Activated B cell treated with CpG ODN at 0.5 μM for 24 hours (primary cell): ENCODE results near the gene ACBD6. TPM values are rescaled to one million over a fixed set of nuclear protein-coding genes. Genes with fewer than 3 reads are reported as not detected.

Source experiments
- ATAC-seq: fragments of 200-7000 bp; cut with Tn5 transposase; one replicate; pipeline ENCODE4 v1.10.0; 2021; ENCODE audit warnings: low read depth, mild to moderate bottlenecking, moderate library complexity
- CTCF ChIA-PET: fragments of 350-600 bp; sonication (Branson Sonifier 250); formaldehyde crosslinking; loops from one replicate; lab custom pipeline; 2021; ENCODE audit warnings: antibody characterized with exemption; lab: Charles Lee
- POLR2A ChIA-PET: fragments of 350-600 bp; sonication (Branson Sonifier 250); formaldehyde crosslinking; loops from one replicate; lab custom pipeline; 2021; ENCODE audit warnings: antibody characterized with exemption; lab: Charles Lee
- DNase-seq: peaks from one replicate; pipeline ENCODE4 v3.0.0; 2022
- H3K27ac Mint-ChIP-seq: one replicate; pipeline ENCODE4 v1.8.0; 2020; ENCODE audit warnings: mixed read lengths
- H3K27me3 Mint-ChIP-seq: one replicate; pipeline ENCODE4 v1.8.0; 2021; ENCODE audit warnings: mixed read lengths
- H3K36me3 Mint-ChIP-seq: one replicate; pipeline ENCODE4 v1.8.0; 2021; ENCODE audit warnings: low read depth, mixed read lengths
- H3K4me1 Mint-ChIP-seq: one replicate; pipeline ENCODE4 v1.8.0; 2021; ENCODE audit warnings: mixed read lengths
- H3K4me3 Mint-ChIP-seq: one replicate; pipeline ENCODE4 v1.8.0; 2020; ENCODE audit warnings: mild to moderate bottlenecking, mixed read lengths
- H3K9me3 Mint-ChIP-seq: one replicate; pipeline ENCODE4 v1.8.0; 2020; ENCODE audit warnings: mixed read lengths
- CTCF ChIP-seq: fragments of 200-600 bp; IDR thresholded peaks from one replicate; pipeline ENCODE4 v1.8.0; 2022; ENCODE audit warnings: antibody characterized with exemption, mild to moderate bottlenecking
- intact Hi-C: fragments of 100-400 bp; cut with micrococcal nuclease; formaldehyde crosslinking; loops from one replicate; pipeline ENCODE4 v1.15.1; 2024
- total RNA-seq: library from RNA; stranded (reverse); gene quantifications from 2 replicates; pipeline ENCODE4 v1.2.3, GENCODE V29; 2022

The ACBD6 gene
- total RNA-seq, 1 donor from 2014 or later, result 61.5 TPM

DNA sequence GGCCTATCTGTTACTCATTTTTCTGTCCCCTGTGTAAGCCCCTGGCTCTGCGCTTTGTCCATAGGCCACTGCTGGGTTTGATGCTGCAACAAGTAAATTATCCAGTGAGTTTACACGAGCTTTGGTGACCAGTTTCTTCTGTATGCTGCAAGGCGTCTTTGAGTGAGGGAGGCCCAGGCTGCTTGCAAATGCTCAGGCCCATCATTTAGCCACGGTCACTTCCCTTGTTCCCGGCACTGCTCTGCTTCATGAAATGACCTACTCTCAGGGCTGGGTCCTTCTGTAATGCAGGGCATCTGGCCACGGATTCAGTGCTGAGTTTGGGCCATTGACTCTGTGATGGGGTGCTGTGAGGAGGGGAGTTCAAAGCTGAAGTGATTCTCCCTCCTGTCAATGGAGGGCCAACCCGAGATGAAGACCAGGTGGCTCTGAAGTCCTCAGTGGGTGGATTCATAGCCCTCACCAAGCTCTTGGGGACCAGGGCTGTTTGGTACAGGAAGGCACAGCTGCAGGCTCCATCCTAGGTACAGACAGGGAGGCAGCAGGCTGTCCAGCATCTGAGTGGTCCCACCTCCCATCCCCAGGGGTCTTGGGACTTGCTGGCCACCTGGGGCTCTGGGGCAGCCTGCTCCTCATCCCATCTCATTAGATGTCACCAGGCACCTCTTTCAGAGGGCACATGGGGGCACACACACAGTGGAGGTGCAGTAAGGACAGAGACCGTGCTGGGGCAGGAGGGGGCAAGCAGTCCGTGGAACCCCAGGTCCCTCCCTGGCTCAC, 250.7 kb downstream of the ACBD6 start:
- Mint-ChIP-seq H3K36me3 (no peaks in the 10 kb centered on the region), H3K27ac (no peak overlapping the region), H3K4me3 (no peak overlapping the region), H3K4me1 (no peaks in the 10 kb centered on the region), H3K27me3 (peaks cover 38% of the 10 kb centered on the region), H3K9me3 (no peaks in the 10 kb centered on the region)
- ChIA-PET CTCF (interaction anchor here (0.6 kb wide), 1 partner anchor 159 kb away, joined by 3 read pairs; no protein-coding TSS in a partner anchor), POLR2A (no interaction called here)
- TF ChIP-seq CTCF, result no peak
- DNase-seq, result no peak
- intact Hi-C loops, result loop anchor here (1.0 to 2.0 kb wide), 3 partner anchors 165 to 231 kb away; no protein-coding TSS in a partner anchor
- no peak for ATAC-seq

DNA sequence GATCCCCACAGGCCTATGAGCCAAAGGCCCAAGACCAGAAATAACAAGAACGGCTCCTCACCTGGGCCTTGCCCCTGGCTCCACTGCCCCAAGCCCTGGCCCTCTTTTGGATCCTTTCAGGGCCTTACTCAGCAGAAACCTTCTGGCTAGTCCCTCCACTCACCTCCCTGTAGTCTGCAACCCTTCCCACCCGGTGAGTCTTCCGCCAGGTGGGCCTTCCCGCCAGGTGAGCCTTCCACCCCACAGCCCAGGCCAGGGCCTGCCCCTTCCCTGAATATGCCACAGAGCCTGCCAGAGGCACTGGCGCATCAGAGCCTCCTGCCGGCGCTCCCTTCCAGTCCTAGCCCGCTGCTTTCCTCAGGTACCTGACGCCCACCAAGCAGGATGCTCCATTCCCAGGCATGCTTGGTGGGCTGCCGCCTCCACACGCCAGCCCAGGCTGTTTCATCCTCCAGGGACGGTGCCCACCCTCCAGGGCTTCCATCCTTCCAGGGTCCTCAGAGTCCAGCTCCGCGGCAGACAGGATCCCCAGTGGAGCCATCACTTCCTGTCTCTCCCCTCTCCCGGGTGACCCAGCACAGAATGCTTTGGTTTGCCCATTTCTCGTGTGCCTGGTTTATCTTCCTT, 251.4 kb downstream of the ACBD6 start:
- no peaks in the 10 kb centered on the region for H3K4me1 Mint-ChIP-seq
- CTCF ChIA-PET, result interaction anchor here (0.6 kb wide), 1 partner anchor 160 kb away, joined by 3 read pairs; no protein-coding TSS in a partner anchor
- no peak for TF ChIP-seq CTCF
- H3K27ac Mint-ChIP-seq, result no peak overlapping the region
- POLR2A ChIA-PET, result no interaction called here
- intact Hi-C loops, result no loop called here
- peaks cover 32% of the 10 kb centered on the region for H3K27me3 Mint-ChIP-seq
- DNase-seq (no peak), ATAC-seq (no peak)
- no peaks in the 10 kb centered on the region for H3K9me3 Mint-ChIP-seq
- H3K4me3 Mint-ChIP-seq, result no peak overlapping the region
- no peaks in the 10 kb centered on the region for H3K36me3 Mint-ChIP-seq

DNA sequence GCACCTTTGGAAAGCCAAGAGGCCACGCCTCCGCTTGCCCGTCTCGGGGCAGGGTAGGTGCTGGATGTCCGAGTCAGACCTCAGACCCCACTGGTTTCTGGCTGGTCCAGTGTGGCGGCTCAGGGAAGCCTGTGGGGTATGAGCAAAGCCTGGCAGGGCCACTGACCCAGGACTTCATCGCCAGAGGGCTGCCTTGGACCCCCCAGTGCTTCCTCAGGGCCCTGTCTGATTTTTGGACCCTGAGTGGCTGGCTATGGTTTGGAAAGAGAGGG, 251.9 kb downstream of the ACBD6 start:
- POLR2A ChIA-PET, result no interaction called here
- no peak for ATAC-seq
- CTCF ChIA-PET, result no interaction called here
- no peak overlapping the region for H3K27ac Mint-ChIP-seq
- TF ChIP-seq CTCF, result no peak
- peaks cover 29% of the 10 kb centered on the region for H3K27me3 Mint-ChIP-seq
- DNase-seq, result no peak
- H3K9me3 Mint-ChIP-seq, result no peaks in the 10 kb centered on the region
- intact Hi-C loops, result no loop called here
- no peaks in the 10 kb centered on the region for H3K36me3 Mint-ChIP-seq
- no peak overlapping the region for H3K4me3 Mint-ChIP-seq
- no peaks in the 10 kb centered on the region for H3K4me1 Mint-ChIP-seq

- TF ChIP-seq CTCF, result no peak
- CTCF ChIA-PET, result no interaction called here
- Mint-ChIP-seq H3K4me3 (no peak overlapping the region), H3K27ac (no peak overlapping the region), H3K27me3 (peaks cover 27% of the 10 kb centered on the region), H3K36me3 (no peaks in the 10 kb centered on the region), H3K9me3 (no peaks in the 10 kb centered on the region), H3K4me1 (no peaks in the 10 kb centered on the region)
- no peak for DNase-seq
- POLR2A ChIA-PET, result no interaction called here
- intact Hi-C loops, result no loop called here
- no peak for ATAC-seq
Observed at GRCh38 chr1:180249725-180250498, 252.5 kb downstream of the ACBD6 start.
